H1 (cell line): ENCODE data around the gene BTBD16. TPM values are rescaled to one million over a fixed set of nuclear protein-coding genes. Genes with fewer than 3 reads are reported as not detected.

Experiments
- CTCF ChIA-PET: fragments of 300-600 bp; sonication (Branson Sonifier 250); formaldehyde crosslinking; loops from one replicate; lab custom pipeline; 2021; ENCODE audit not compliant: partially characterized antibody; lab: Charles Lee
- POLR2A ChIA-PET: fragments of 300-600 bp; sonication (Branson Sonifier 250); formaldehyde crosslinking; loops from one replicate; lab custom pipeline; 2021; ENCODE audit warnings: inconsistent platforms; ENCODE audit not compliant: partially characterized antibody; lab: Charles Lee
- DNase-seq, 2 experiments: peaks; one replicate each; pipeline versions ENCODE4 v3.0.0 to v3.0.0-alpha.2; 2010 to 2022; ENCODE audit warnings: low spot score in 2 of 2, low read depth in 1 of 2, mixed read lengths in 1 of 2
- FAIRE-seq: peaks from 2 replicates; lab custom pipeline; 2011; peaks lifted over from hg19 to GRCh38; lab: Jason Lieb, UNC
- H2AFZ ChIP-seq: 2 replicates; pipeline ENCODE4 v1.8.1; 2012; ENCODE audit warnings: low read length, inconsistent platforms
- H2AK5ac ChIP-seq: 2 replicates; pipeline ENCODE4 v1.6.1; 2013; ENCODE audit warnings: low read depth, low read length
- H2BK120ac ChIP-seq: replicated peaks from 2 replicates; pipeline ENCODE3; 2013; ENCODE audit warnings: low read depth, low read length, inconsistent platforms
- H2BK12ac ChIP-seq: 2 replicates; pipeline ENCODE4 v1.6.1; 2013; ENCODE audit warnings: low read depth, low read length
- H2BK15ac ChIP-seq: 2 replicates; pipeline ENCODE4 v1.6.1; 2013; ENCODE audit warnings: low read length
- H2BK20ac ChIP-seq: 2 replicates; pipeline ENCODE4 v1.6.1; 2013; ENCODE audit warnings: low read length
- H2BK5ac ChIP-seq: 2 replicates; pipeline ENCODE4 v1.6.1; 2013; ENCODE audit warnings: low read depth, low read length
- H3K14ac ChIP-seq: 2 replicates; pipeline ENCODE4 v1.6.1; 2013; ENCODE audit warnings: inconsistent platforms; ENCODE audit not compliant: insufficient read length
- H3K18ac ChIP-seq: 2 replicates; pipeline ENCODE4 v1.6.1; 2013; ENCODE audit warnings: low read length; ENCODE audit errors: extremely low read depth
- H3K23ac ChIP-seq: 2 replicates; pipeline ENCODE4 v1.6.1; 2013; ENCODE audit warnings: inconsistent platforms; ENCODE audit not compliant: insufficient read length
- H3K23me2 ChIP-seq: 2 replicates; pipeline ENCODE4 v1.6.1; 2013; ENCODE audit warnings: low read depth, low read length
- H3K27ac ChIP-seq: 2 replicates; pipeline ENCODE4 v1.6.1; 2011; ENCODE audit warnings: low read depth, low read length, inconsistent platforms
- H3K27me3 ChIP-seq, 4 experiments: replicated peaks in 1 of 4; 1 replicate in 1 of 4; 2 replicates in 3 of 4; pipeline versions ENCODE4 v1.6.1 to v1.8.1; 2011 to 2013; ENCODE audit warnings: low read length in 3 of 4, mild to moderate bottlenecking in 3 of 4, inconsistent platforms in 2 of 4, mixed read lengths in 2 of 4, moderate library complexity in 1 of 4; ENCODE audit not compliant: control insufficient read depth in 3 of 4, insufficient read depth in 3 of 4; ENCODE audit errors: extremely low read depth in 1 of 4
- H3K36me3 ChIP-seq, 4 experiments: 2 replicates each; pipeline versions ENCODE4 v1.6.1 to v1.8.1; 2011 to 2013; ENCODE audit warnings: mild to moderate bottlenecking in 4 of 4, low read length in 3 of 4, moderate library complexity in 2 of 4, control low read depth in 1 of 4, inconsistent platforms in 1 of 4; ENCODE audit not compliant: insufficient read depth in 4 of 4, control insufficient read depth in 2 of 4
- H3K4ac ChIP-seq: replicated peaks from 2 replicates; pipeline ENCODE3; 2013; ENCODE audit warnings: low read length, low read depth, mixed read lengths, inconsistent platforms; ENCODE audit not compliant: insufficient read length
- H3K4me1 ChIP-seq, 4 experiments: replicated peaks in 1 of 4; 1 replicate in 1 of 4; 2 replicates in 3 of 4; pipeline versions ENCODE4 v1.6.1 to v1.8.1; 2011 to 2013; ENCODE audit warnings: low read length in 3 of 4, inconsistent platforms in 2 of 4, mixed read lengths in 1 of 4; ENCODE audit not compliant: insufficient read depth in 4 of 4, control insufficient read depth in 3 of 4
- H3K4me2 ChIP-seq, 2 experiments: 2 replicates each; pipeline versions ENCODE4 v1.6.1 to v1.8.1; 2011 to 2013; ENCODE audit warnings: low read depth in 2 of 2, low read length in 2 of 2, control low read depth in 1 of 2, inconsistent platforms in 1 of 2, mild to moderate bottlenecking in 1 of 2; ENCODE audit not compliant: insufficient read depth in 1 of 2
- H3K4me3 ChIP-seq, 4 experiments: fragments of 200-600, 300-600 bp in 1 of 4; sonication (generic), shearing (Covaris generic), sonication (Bioruptor Twin) in 1 of 4; 2 replicates each; pipeline versions ENCODE4 v1.5.1 to v1.8.1; 2011 to 2016; ENCODE audit warnings: low read length in 4 of 4, low read depth in 3 of 4, control low read depth in 2 of 4, inconsistent platforms in 2 of 4, mild to moderate bottlenecking in 2 of 4, mixed read lengths in 1 of 4, moderate library complexity in 1 of 4; ENCODE audit not compliant: insufficient read depth in 2 of 4; ENCODE audit errors: extremely low read depth in 1 of 4
- H3K56ac ChIP-seq: replicated peaks from 2 replicates; pipeline ENCODE3; 2013; ENCODE audit warnings: low read depth, mild to moderate bottlenecking, mixed read lengths, low read length, inconsistent platforms; ENCODE audit not compliant: insufficient read length
- H3K79me1 ChIP-seq: 2 replicates; pipeline ENCODE4 v1.6.1; 2013; ENCODE audit warnings: low read depth, low read length, control low read depth
- H3K79me2 ChIP-seq, 2 experiments: 2 replicates each; pipeline versions ENCODE4 v1.6.1 to v1.8.1; 2012 to 2013; ENCODE audit warnings: low read length in 2 of 2, mild to moderate bottlenecking in 2 of 2, inconsistent platforms in 1 of 2; ENCODE audit not compliant: insufficient read depth in 2 of 2, control insufficient read depth in 1 of 2
- H3K9ac ChIP-seq, 4 experiments: replicated peaks in 1 of 4; 1 replicate in 1 of 4; 2 replicates in 3 of 4; pipeline versions ENCODE4 v1.6.1 to v1.8.1; 2011 to 2013; ENCODE audit warnings: low read depth in 3 of 4, low read length in 3 of 4, control low read depth in 2 of 4, mild to moderate bottlenecking in 2 of 4, moderate library complexity in 2 of 4, inconsistent platforms in 1 of 4; ENCODE audit errors: extremely low read depth in 1 of 4
- H3K9me3 ChIP-seq, 2 experiments: 2 replicates each; pipeline versions ENCODE4 v1.6.1 to v1.8.1; 2012 to 2013; ENCODE audit warnings: mild to moderate bottlenecking in 2 of 2, moderate library complexity in 2 of 2, control low read depth in 1 of 2, inconsistent platforms in 1 of 2, low read depth in 1 of 2, low read length in 1 of 2, mixed read lengths in 1 of 2; ENCODE audit not compliant: insufficient read depth in 2 of 2
- H4K20me1 ChIP-seq, 2 experiments: replicated peaks in 1 of 2; 2 replicates each; pipeline versions ENCODE3 to v1.8.1; 2011 to 2013; ENCODE audit warnings: inconsistent platforms in 2 of 2, low read length in 2 of 2, mild to moderate bottlenecking in 1 of 2; ENCODE audit not compliant: insufficient read depth in 2 of 2, control insufficient read depth in 1 of 2
- H4K5ac ChIP-seq: 2 replicates; pipeline ENCODE4 v1.6.1; 2013; ENCODE audit warnings: low read length, low read depth, mixed read lengths, inconsistent platforms; ENCODE audit not compliant: insufficient read length
- H4K8ac ChIP-seq: 2 replicates; pipeline ENCODE4 v1.8.0; 2013; ENCODE audit warnings: mild to moderate bottlenecking, moderate library complexity, low read length, inconsistent platforms; ENCODE audit not compliant: insufficient read depth; ENCODE audit errors: extremely low read depth
- H4K91ac ChIP-seq: replicated peaks from 2 replicates; pipeline ENCODE3; 2013; ENCODE audit warnings: low read length, mixed read lengths, inconsistent platforms; ENCODE audit not compliant: insufficient read length
- CREB1 ChIP-seq: IDR thresholded peaks from 2 replicates; pipeline ENCODE4 v1.6.1; 2012; ENCODE audit warnings: inconsistent platforms
- EGR1 ChIP-seq: IDR thresholded peaks from 2 replicates; pipeline ENCODE4 v1.6.1; 2011; ENCODE audit warnings: low read depth, low read length, borderline replicate concordance
- FOSL1 ChIP-seq: IDR thresholded peaks from 2 replicates; pipeline ENCODE4 v1.6.1; 2011; ENCODE audit warnings: mild to moderate bottlenecking, low read depth, low read length, moderate library complexity; ENCODE audit not compliant: insufficient read depth
- GABPA ChIP-seq: IDR thresholded peaks from 2 replicates; pipeline ENCODE4 v1.6.1; 2011; ENCODE audit warnings: mild to moderate bottlenecking, low read length, moderate library complexity, borderline replicate concordance; ENCODE audit not compliant: insufficient read depth
- HDAC2 ChIP-seq, 2 experiments: fragments of 300-600 bp in 1 of 2; sonication (generic) in 1 of 2; IDR thresholded peaks; 2 replicates each; pipeline ENCODE4 v1.6.1; 2011 to 2012; ENCODE audit warnings: low read depth in 2 of 2, low read length in 2 of 2, mild to moderate bottlenecking in 2 of 2, moderate library complexity in 2 of 2, borderline replicate concordance in 1 of 2, inconsistent platforms in 1 of 2
- KDM1A ChIP-seq: fragments of 200-600, 300-600 bp; sonication (generic); IDR thresholded peaks from 2 replicates; pipeline ENCODE4 v1.7.1; 2016; ENCODE audit warnings: mild to moderate bottlenecking, low read length, borderline replicate concordance
- MAFK ChIP-seq: IDR thresholded peaks from 2 replicates; pipeline ENCODE4 v1.6.1; 2012; ENCODE audit warnings: low read depth, mild to moderate bottlenecking, improper control_type of control experiment, low read length
- NRF1 ChIP-seq: IDR thresholded peaks from 2 replicates; pipeline ENCODE4 v1.6.1; 2011; ENCODE audit warnings: mild to moderate bottlenecking, low read depth, low read length, improper control_type of control experiment
- POU5F1 ChIP-seq: IDR thresholded peaks from 2 replicates; pipeline ENCODE4 v1.6.1; 2011; ENCODE audit warnings: low read depth, mild to moderate bottlenecking, low read length, moderate library complexity
- TCF12 ChIP-seq: IDR thresholded peaks from 2 replicates; pipeline ENCODE4 v1.6.1; 2011; ENCODE audit warnings: low read depth, mild to moderate bottlenecking, low read length
- YY1 ChIP-seq: IDR thresholded peaks from 2 replicates; pipeline ENCODE4 v1.6.1; 2011; ENCODE audit warnings: low read depth, mild to moderate bottlenecking, low read length
- WGBS, 2 experiments: shearing (Covaris generic) in 1 of 2; methylation state at CpG; one replicate each; pipeline versions ENCODE4 v1.1.6 to v1.1.7; 2013 to 2015; ENCODE audit warnings: low lambda C conversion rate in 2 of 2, mixed read lengths in 2 of 2, inconsistent platforms in 1 of 2, low coverage in 1 of 2, missing lambda C conversion rate in 1 of 2; ENCODE audit not compliant: insufficient replicate concordance in 2 of 2, insufficient coverage in 1 of 2, insufficient read length in 1 of 2; ENCODE audit errors: extremely low coverage in 1 of 2, missing lambda C conversion rate in 1 of 2; 5-methylcytosine and 5-hydroxymethylcytosine counted together
- polyA plus RNA-seq, 7 experiments: library from polyadenylated mRNA; depleted of rRNA in 3 of 7; stranded (reverse) in 5 of 7; unstranded in 2 of 7; fragments of >200 nt in 5 of 7; fragments of 200-250 nt in 2 of 7; gene quantifications; 1 replicate in 5 of 7; 2 replicates in 1 of 7; 4 replicates in 1 of 7; pipeline versions ENCODE4 v1.2.1 to v1.2.3, GENCODE V29; 2011 to 2013; ENCODE audit warnings: missing spikeins in 2 of 7, mixed read lengths in 2 of 7
- total RNA-seq: library from RNA; stranded (reverse); fragmentation: NEBNext Ultra II Directional; extraction: Animal tissue kit (Norgen Biotek cat#: 25700); gene quantifications from 2 replicates; pipeline ENCODE4 v1.2.1, GENCODE V29; 2021

The BTBD16 gene
- total and polyA plus RNA-seq, 2 of the 8 experiments (the other 6 are each of a cell fraction or from before 2014, with no cell fraction given) = 0.05 TPM; not detected in 1

DNA sequence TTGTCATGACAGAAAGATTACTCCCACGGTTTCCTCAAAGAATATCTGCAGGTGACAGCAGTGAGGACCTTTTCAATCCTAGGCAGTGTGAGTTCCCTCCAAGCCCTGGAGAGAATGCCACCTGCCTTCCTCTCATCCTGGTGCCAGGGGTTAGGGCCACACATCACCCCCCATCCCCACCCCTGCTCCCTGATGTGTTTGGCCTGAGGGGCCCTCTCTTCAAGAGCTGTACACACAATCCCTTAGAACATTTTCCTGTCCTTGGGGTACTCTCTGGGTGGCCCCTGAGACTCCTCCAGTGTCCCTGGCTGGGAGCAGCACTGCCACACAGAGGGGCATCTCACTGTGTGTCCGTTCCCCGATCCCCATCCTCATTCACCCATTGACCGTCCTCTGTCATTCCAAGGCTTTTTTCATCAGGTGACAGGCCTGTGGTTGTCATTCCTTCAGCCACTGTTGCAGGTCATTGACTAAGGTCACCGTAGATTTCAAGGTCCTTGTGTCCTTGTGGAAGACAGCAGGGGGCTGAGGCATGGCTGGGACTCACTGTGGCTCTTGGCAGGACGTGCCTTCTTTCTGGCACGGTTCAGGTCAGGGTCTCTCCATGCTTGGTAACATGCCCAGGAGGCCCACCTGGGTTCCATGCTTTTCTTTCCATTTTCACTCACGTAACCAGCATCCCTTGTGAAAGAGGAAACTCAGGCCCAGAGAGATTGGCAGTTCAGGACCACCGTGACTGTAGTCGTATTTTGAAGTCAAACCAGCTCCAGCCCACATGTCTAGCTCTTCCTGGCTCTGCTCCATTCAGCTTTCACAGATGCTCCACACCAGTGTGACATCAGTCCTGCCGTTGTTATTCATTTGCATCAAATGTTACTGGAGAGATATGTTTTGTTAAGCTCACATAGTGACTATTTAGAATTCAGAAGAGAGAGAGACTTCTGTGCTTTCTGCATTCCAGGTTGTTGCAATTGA is 26.8 kb upstream of the BTBD16 start:
- no peak overlapping the region for H2AK5ac ChIP-seq
- no peaks in the 10 kb centered on the region for H3K79me1 ChIP-seq
- no peaks in the 10 kb centered on the region for H3K79me2 ChIP-seq
- H4K5ac ChIP-seq = no peak overlapping the region
- H3K36me3 ChIP-seq = peaks cover 13 to 46% (median 42%) of the 10 kb centered on the region in 4 experiments; a peak in 7 of 8 replicates
- POLR2A ChIA-PET = interaction anchor here (1.9 kb wide), 1 partner anchor 14 kb away, joined by 4 read pairs; no protein-coding TSS in a partner anchor
- no peak overlapping the region for H3K4ac ChIP-seq
- H3K27me3 ChIP-seq = no peaks in the 10 kb centered on the region
- H3K18ac ChIP-seq = no peak overlapping the region
- no peak overlapping the region for H3K23ac ChIP-seq
- no peak overlapping the region for H2BK12ac ChIP-seq
- no peak overlapping the region for H2BK15ac ChIP-seq
- WGBS, 2 experiments = 91% methylated on average over 11 of the region's 11 CpGs; no CpG with 5 or more reads in 1 of the 2 experiments
- peaks cover 0 to 2% of the 10 kb centered on the region in 2 experiments for H4K20me1 ChIP-seq
- H3K4me2 ChIP-seq = no peak overlapping the region
- FAIRE-seq (no peak), DNase-seq (no peak)
- CTCF ChIA-PET = interaction anchor here (0.7 to 2.0 kb wide), 5 partner anchors 9 to 27 kb away, joined by 3 to 8 read pairs (median 4); partner anchors contain the start of gene BTBD16
- TF ChIP-seq POU5F1 (no peak), HDAC2 (IDR thresholded peaks at IDR 0.05; ENCODE audit: borderline replicate concordance in 1 of 2, low read depth in 2 of 2, low read length in 2 of 2) (no peak), YY1 (no peak), FOSL1 (no peak), CREB1 (no peak), EGR1 (no peak), GABPA (no peak), TCF12 (no peak), KDM1A (no peak), MAFK (no peak), NRF1 (no peak)
- H2AFZ ChIP-seq = no peak overlapping the region
- no peak overlapping the region for H3K4me3 ChIP-seq
- no peak overlapping the region for H3K14ac ChIP-seq
- H3K4me1 ChIP-seq = no peaks in the 10 kb centered on the region
- no peak overlapping the region for H2BK120ac ChIP-seq
- no peaks in the 10 kb centered on the region for H3K9me3 ChIP-seq
- no peak overlapping the region for H3K56ac ChIP-seq
- H3K27ac ChIP-seq = no peak overlapping the region
- no peak overlapping the region for H4K8ac ChIP-seq
- no peak overlapping the region for H2BK20ac ChIP-seq
- no peak overlapping the region for H4K91ac ChIP-seq
- H2BK5ac ChIP-seq = no peak overlapping the region
- no peak overlapping the region for H3K9ac ChIP-seq
- no peaks in the 10 kb centered on the region for H3K23me2 ChIP-seq
